ENCODE data around the gene ANO7. TPM values are rescaled to one million over a fixed set of nuclear protein-coding genes. Genes with fewer than 3 reads are reported as not detected.

The ANO7 gene
- total RNA-seq, 1 experiment from 2014 or later, result 0.84 TPM

DNA sequence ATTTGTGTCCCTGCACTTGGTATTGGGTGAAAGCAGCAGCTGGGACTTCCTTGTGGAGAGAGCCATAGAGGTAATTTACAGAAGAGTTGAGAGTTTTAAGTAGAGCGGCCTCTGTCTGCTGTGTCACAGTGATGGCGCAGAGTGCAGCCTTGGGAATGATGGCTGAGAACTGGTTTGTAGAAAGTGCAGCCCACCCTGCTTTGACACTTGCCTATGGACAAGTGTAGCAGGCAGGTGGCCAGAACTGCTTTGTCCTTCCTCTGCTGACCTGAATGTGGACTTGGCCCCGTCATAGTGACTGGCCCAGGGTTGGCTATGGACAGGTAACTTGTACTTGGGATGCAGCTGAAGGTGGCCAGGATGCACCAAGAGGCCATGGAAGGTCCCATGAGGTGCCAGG, 6.4 kb upstream of the ANO7 start:
- TF ChIP-seq SP1 (IDR thresholded peaks at IDR 0.05; ENCODE audit: low read depth), result no peak
- TF ChIP-seq MAX (IDR thresholded peaks at IDR 0.05), result no peak
- H3K27me3 ChIP-seq (ENCODE audit: insufficient read depth, low read length), result no peaks in the 10 kb centered on the region
- no peaks in the 10 kb centered on the region for H3K4me1 ChIP-seq (ENCODE audit: control insufficient read depth in 1 of 2, insufficient read depth in 2 of 2, low read length in 2 of 2)
- no peak overlapping the region for H3K4me3 ChIP-seq (replicated peaks in 1 of 2; ENCODE audit: low read depth in 1 of 2, low read length in 2 of 2)
- H2AFZ ChIP-seq (ENCODE audit: low read depth, low read length, poor library complexity, severe bottlenecking), result no peak overlapping the region
- no peaks in the 10 kb centered on the region for H4K20me1 ChIP-seq (ENCODE audit: insufficient read depth)
- ATAC-seq (no peak), DNase-seq (ENCODE audit: low read depth, low spot score) (no peak)
- CTCF ChIA-PET, result no interaction called here
- no peaks in the 10 kb centered on the region for H3K79me2 ChIP-seq (ENCODE audit: insufficient read depth, low read length)
- no peaks in the 10 kb centered on the region for H3K9me2 ChIP-seq (ENCODE audit: insufficient read depth)
- intact Hi-C loops (cut with micrococcal nuclease), result no loop called here
- H3K27ac ChIP-seq (ENCODE audit: low read depth, low read length), result no peak overlapping the region
- RAD21 ChIA-PET (ENCODE audit: low non-redundant PET in 1 of 2, low total read pairs in 2 of 2, uncharacterized antibody in 2 of 2, unreplicated experiment in 2 of 2), result no interaction called here
- POLR2A ChIA-PET, result no interaction called here
- H3K9me3 ChIP-seq (ENCODE audit: control insufficient read depth in 1 of 2, insufficient read depth in 1 of 2, low read depth in 1 of 2, low read length in 2 of 2), result no peaks in the 10 kb centered on the region
- H3K36me3 ChIP-seq (ENCODE audit: control insufficient read depth in 1 of 2, insufficient read depth in 2 of 2, low read length in 2 of 2), result no peaks in the 10 kb centered on the region
- no TSS peak for BruUV-seq (replicated peaks)
- no peak overlapping the region for H3K9ac ChIP-seq (ENCODE audit: low read length)
- no peak overlapping the region for H3K4me2 ChIP-seq (ENCODE audit: low read length)

GRCh38 chr2:241182531-241183133, 5.8 kb upstream of the ANO7 start:
- CTCF ChIA-PET, result no interaction called here
- no peak overlapping the region for H3K4me2 ChIP-seq (ENCODE audit: low read length)
- H2AFZ ChIP-seq (ENCODE audit: low read depth, low read length, poor library complexity, severe bottlenecking), result no peak overlapping the region
- no peak overlapping the region for H3K9ac ChIP-seq (ENCODE audit: low read length)
- no peaks in the 10 kb centered on the region for H3K79me2 ChIP-seq (ENCODE audit: insufficient read depth, low read length)
- no peaks in the 10 kb centered on the region for H3K36me3 ChIP-seq (ENCODE audit: control insufficient read depth in 1 of 2, insufficient read depth in 2 of 2, low read length in 2 of 2)
- H3K9me3 ChIP-seq (ENCODE audit: control insufficient read depth in 1 of 2, insufficient read depth in 1 of 2, low read depth in 1 of 2, low read length in 2 of 2), result no peaks in the 10 kb centered on the region
- no peak overlapping the region for H3K27ac ChIP-seq (ENCODE audit: low read depth, low read length)
- H3K4me1 ChIP-seq (ENCODE audit: control insufficient read depth in 1 of 2, insufficient read depth in 2 of 2, low read length in 2 of 2), result no peaks in the 10 kb centered on the region
- DNase-seq (ENCODE audit: low read depth, low spot score) (no peak), ATAC-seq (no peak)
- TF ChIP-seq ZNF274 (IDR thresholded peaks at IDR 0.05; ENCODE audit: low read depth, low read length), result no peak
- no peak for TF ChIP-seq FOSL1 (IDR thresholded peaks at IDR 0.05; ENCODE audit: low read depth)
- TF ChIP-seq TCF7L2 (IDR thresholded peaks at IDR 0.05; ENCODE audit: borderline replicate concordance, extremely low read depth, insufficient read depth, insufficient read length), result no peak
- no peak for TF ChIP-seq POLR2AphosphoS5 (IDR thresholded peaks at IDR 0.05; ENCODE audit: low read depth, low read length)
- no peak for TF ChIP-seq SP1 (IDR thresholded peaks at IDR 0.05; ENCODE audit: low read depth)
- no peak for TF ChIP-seq ATF3 (IDR thresholded peaks at IDR 0.05)
- TF ChIP-seq, protein P1, sequence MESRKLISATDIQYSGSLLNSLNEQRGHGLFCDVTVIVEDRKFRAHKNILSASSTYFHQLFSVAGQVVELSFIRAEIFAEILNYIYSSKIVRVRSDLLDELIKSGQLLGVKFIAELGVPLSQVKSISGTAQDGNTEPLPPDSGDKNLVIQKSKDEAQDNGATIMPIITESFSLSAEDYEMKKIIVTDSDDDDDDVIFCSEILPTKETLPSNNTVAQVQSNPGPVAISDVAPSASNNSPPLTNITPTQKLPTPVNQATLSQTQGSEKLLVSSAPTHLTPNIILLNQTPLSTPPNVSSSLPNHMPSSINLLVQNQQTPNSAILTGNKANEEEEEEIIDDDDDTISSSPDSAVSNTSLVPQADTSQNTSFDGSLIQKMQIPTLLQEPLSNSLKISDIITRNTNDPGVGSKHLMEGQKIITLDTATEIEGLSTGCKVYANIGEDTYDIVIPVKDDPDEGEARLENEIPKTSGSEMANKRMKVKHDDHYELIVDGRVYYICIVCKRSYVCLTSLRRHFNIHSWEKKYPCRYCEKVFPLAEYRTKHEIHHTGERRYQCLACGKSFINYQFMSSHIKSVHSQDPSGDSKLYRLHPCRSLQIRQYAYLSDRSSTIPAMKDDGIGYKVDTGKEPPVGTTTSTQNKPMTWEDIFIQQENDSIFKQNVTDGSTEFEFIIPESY (IDR thresholded peaks at IDR 0.05; ENCODE audit: extremely low read depth, insufficient replicate concordance, low read length), result no peak
- TF ChIP-seq ELF1 (IDR thresholded peaks at IDR 0.05; ENCODE audit: borderline replicate concordance, low read depth), result no peak
- no peak for TF ChIP-seq CBX3 (IDR thresholded peaks at IDR 0.05; ENCODE audit: low read depth)
- TF ChIP-seq MAX (IDR thresholded peaks at IDR 0.05), result no peak
- TF ChIP-seq POLR2A (IDR thresholded peaks at IDR 0.05; ENCODE audit: borderline replicate concordance, extremely low read depth, insufficient read depth, insufficient read length), result no peak
- TF ChIP-seq EZH2 (IDR thresholded peaks at IDR 0.05), result no peak
- TF ChIP-seq EZH2phosphoT487 (IDR thresholded peaks at IDR 0.05; ENCODE audit: borderline replicate concordance), result no peak
- TF ChIP-seq REST (IDR thresholded peaks at IDR 0.05; ENCODE audit: low read depth), result no peak
- TF ChIP-seq SIN3A (IDR thresholded peaks at IDR 0.05; ENCODE audit: low read depth), result no peak
- H3K9me2 ChIP-seq (ENCODE audit: insufficient read depth), result no peaks in the 10 kb centered on the region
- BruUV-seq (replicated peaks), result no TSS peak
- no peak overlapping the region for H3K4me3 ChIP-seq (replicated peaks in 1 of 2; ENCODE audit: low read depth in 1 of 2, low read length in 2 of 2)
- no peaks in the 10 kb centered on the region for H4K20me1 ChIP-seq (ENCODE audit: insufficient read depth)
- RAD21 ChIA-PET (ENCODE audit: low non-redundant PET in 1 of 2, low total read pairs in 2 of 2, uncharacterized antibody in 2 of 2, unreplicated experiment in 2 of 2), result no interaction called here
- H3K27me3 ChIP-seq (ENCODE audit: insufficient read depth, low read length), result no peaks in the 10 kb centered on the region
- POLR2A ChIA-PET, result no interaction called here
- intact Hi-C loops (cut with micrococcal nuclease), result no loop called here
